T-helper 1 cell treated with Interleukin-12 subunit alpha and Interleukin-12 subunit beta and Interleukin-4 antibody, amounts not matched to agents 30 ng/mL and 1 ng/mL, for 36 hours (primary cell): ENCODE data around the gene FOXP3. TPM values are rescaled to one million over a fixed set of nuclear protein-coding genes. Genes with fewer than 3 reads are reported as not detected.
"Not testable (repeated sequence)": the region's sequence is repeated elsewhere in the genome, so short reads cannot be mapped to it uniquely, and the experiment has no call there.

Experiments
- intact Hi-C: fragments of 100-400 bp; cut with micrococcal nuclease; formaldehyde crosslinking; loops from one replicate; pipeline ENCODE4 v1.15.1; 2024
- total RNA-seq: library from RNA; stranded (reverse); gene quantifications from 2 replicates; pipeline ENCODE4 v1.2.3, GENCODE V29; 2022

FOXP3 gene
- 19.9 and 20.4 TPM in 2 replicates for total RNA-seq

GRCh38 chrX:49264460-49264859, at the start of gene FOXP3:
Gene FOXP3 (minus strand): TSS chrX:49264710. CDS start chrX:49258505, 6,205 bp downstream.
- intact Hi-C loops = loop anchor here (10.0 kb wide), 1 partner anchor 550 kb away; no protein-coding TSS in a partner anchor

- intact Hi-C loops = no loop called here
Observed at GRCh38 chrX:49312176-49312575, 47.7 kb upstream of the FOXP3 start.

GRCh38 chrX:49310371-49310770, 45.9 kb upstream of the FOXP3 start:
- intact Hi-C loops = no loop called here

- intact Hi-C loops = loop anchor here (1.0 to 2.0 kb wide), 4 partner anchors 17 to 118 kb away; partner anchors contain the start of gene CCDC22
Observed at GRCh38 chrX:49309401-49309981, 45.0 kb upstream of the FOXP3 start.

GRCh38 chrX:49308604-49309269, 44.2 kb upstream of the FOXP3 start:
- intact Hi-C loops = loop anchor here (1.0 to 2.0 kb wide), 4 partner anchors 16 to 117 kb away; partner anchors contain the start of gene CCDC22

- intact Hi-C loops = loop anchor here (2.0 kb wide), 2 partner anchors 15 to 73 kb away; partner anchors contain the start of gene CCDC22
Observed at GRCh38 chrX:49307775-49308174, 43.3 kb upstream of the FOXP3 start.

- intact Hi-C loops = no loop called here
Observed at GRCh38 chrX:49303346-49303745, 38.8 kb upstream of the FOXP3 start, which contains the start of gene GAGE10. Gene GAGE10 (plus strand): TSS chrX:49303646. CDS start chrX:49304860, 1,214 bp downstream.

- intact Hi-C loops = no loop called here
Observed at GRCh38 chrX:49300703-49301102, 36.2 kb upstream of the FOXP3 start.

- intact Hi-C loops = not testable (repeated sequence)
Observed at GRCh38 chrX:49299293-49299692, 34.8 kb upstream of the FOXP3 start.

- intact Hi-C loops = loop anchor here (1.0 to 2.0 kb wide), 3 partner anchors 16 to 462 kb away; no protein-coding TSS in a partner anchor
Observed at GRCh38 chrX:49292400-49293362, 28.2 kb upstream of the FOXP3 start.

GRCh38 chrX:49291615-49292337, 27.3 kb upstream of the FOXP3 start:
- intact Hi-C loops = loop anchor here (1.0 to 2.0 kb wide), 3 partner anchors 17 to 463 kb away; no protein-coding TSS in a partner anchor

- intact Hi-C loops = no loop called here
Observed at GRCh38 chrX:49290215-49290614, 25.7 kb upstream of the FOXP3 start.

- intact Hi-C loops = no loop called here
Observed at GRCh38 chrX:49287665-49288064, 23.2 kb upstream of the FOXP3 start.

GRCh38 chrX:49286581-49286980, 22.1 kb upstream of the FOXP3 start:
- intact Hi-C loops = no loop called here

GRCh38 chrX:49286136-49286535, 21.6 kb upstream of the FOXP3 start:
- intact Hi-C loops = no loop called here

- intact Hi-C loops = no loop called here
Observed at GRCh38 chrX:49284212-49284611, 19.7 kb upstream of the FOXP3 start.

GRCh38 chrX:49282647-49283011, 18.1 kb upstream of the FOXP3 start:
- intact Hi-C loops = no loop called here

- intact Hi-C loops = no loop called here
Observed at GRCh38 chrX:49278081-49278480, 13.6 kb upstream of the FOXP3 start.

- intact Hi-C loops = no loop called here
Observed at GRCh38 chrX:49277535-49277830, 13.0 kb upstream of the FOXP3 start.

GRCh38 chrX:49276671-49277534, 12.4 kb upstream of the FOXP3 start:
- intact Hi-C loops = no loop called here
